HepG2 (cell line): Measurements from ENCODE around the gene CTDNEP1. TPM values are rescaled to one million over a fixed set of nuclear protein-coding genes. Genes with fewer than 3 reads are reported as not detected.

Experiments
- CHD4 ChIP-seq: fragments of 200-600 bp; sonication (generic); IDR thresholded peaks from 2 replicates; pipeline ENCODE4 v1.7.0; 2017; ENCODE audit warnings: mild to moderate bottlenecking, low read length, borderline replicate concordance
- KLF16 ChIP-seq, 2 experiments: sonication (generic) in 1 of 2; formaldehyde crosslinking in 1 of 2; IDR thresholded peaks; 2 replicates each; pipeline versions ENCODE4 v1.6.1 to v1.8.0; 2016 to 2023; ENCODE audit warnings: missing genetic modification reagents in 2 of 2, missing compliant biosample characterization in 1 of 2
- NKX3-1 ChIP-seq: sonication (generic); formaldehyde crosslinking; IDR thresholded peaks from 2 replicates; pipeline ENCODE4 v1.5.0; 2020; ENCODE audit warnings: missing genetic modification reagents
- RAD21 ChIP-seq: fragments of 450-650 bp; formaldehyde crosslinking; IDR thresholded peaks from 2 replicates; pipeline ENCODE4 v1.5.0; 2020; ENCODE audit warnings: mild to moderate bottlenecking
- RORA ChIP-seq: sonication (generic); formaldehyde crosslinking; IDR thresholded peaks from 2 replicates; pipeline ENCODE4 v1.5.0; 2020; ENCODE audit warnings: mild to moderate bottlenecking, missing genetic modification reagents, moderate library complexity
- SMYD3 ChIP-seq: sonication (generic); formaldehyde crosslinking; IDR thresholded peaks from 2 replicates; pipeline ENCODE4 v1.8.1; 2023; ENCODE audit warnings: mild to moderate bottlenecking, missing genetic modification reagents
- SP2 ChIP-seq: sonication (generic); formaldehyde crosslinking; IDR thresholded peaks from 2 replicates; pipeline ENCODE4 v1.5.1; 2020; ENCODE audit warnings: mild to moderate bottlenecking, missing genetic modification reagents
- ZNF354B ChIP-seq: sonication (generic); formaldehyde crosslinking; IDR thresholded peaks from 2 replicates; pipeline ENCODE4 v1.8.0; 2022; ENCODE audit warnings: mild to moderate bottlenecking, missing genetic modification reagents
- polyA plus RNA-seq, 8 experiments: library from polyadenylated mRNA; depleted of rRNA in 3 of 8; stranded (reverse) in 7 of 8; unstranded in 1 of 8; fragments of >200 nt; fragmentation: Illumina TruSeq in 4 of 8; extraction: Trizol in 4 of 8; gene quantifications; 2 replicates each; pipeline versions ENCODE4 v1.2.1 to v1.2.3, GENCODE V29; 2011 to 2016; ENCODE audit warnings: low read depth in 4 of 8, missing spikeins in 1 of 8, mixed read lengths in 1 of 8; ENCODE audit not compliant: insufficient read depth in 1 of 8
- total RNA-seq, 5 experiments: library from RNA; depleted of rRNA; stranded (reverse); fragments of >200 nt; fragmentation: Illumina TruSeq; extraction: Trizol; gene quantifications; 2 replicates each; pipeline ENCODE4 v1.2.3, GENCODE V29; 2016; ENCODE audit warnings: low read depth in 1 of 5
- TF ChIP-seq, protein P1 (sequence below): sonication (generic); formaldehyde crosslinking; IDR thresholded peaks from 2 replicates; pipeline ENCODE4 v1.9.0; 2022; ENCODE audit warnings: low read depth, missing genetic modification reagents
- TF ChIP-seq, protein P2 (sequence below): sonication (generic); formaldehyde crosslinking; IDR thresholded peaks from 2 replicates; pipeline ENCODE4 v1.8.0; 2022; ENCODE audit warnings: mild to moderate bottlenecking, missing genetic modification reagents
- TF ChIP-seq, protein P3 (sequence below): sonication (generic); formaldehyde crosslinking; conservative IDR thresholded peaks from 2 replicates; pipeline ENCODE4 v1.8.1; 2023; ENCODE audit warnings: missing genetic modification reagents
- TF ChIP-seq, protein P4 (sequence below), 2 experiments: sonication (generic) in 1 of 2; formaldehyde crosslinking in 1 of 2; IDR thresholded peaks; 2 replicates each; pipeline versions ENCODE4 v1.5.1 to v1.6.1; 2011 to 2020; ENCODE audit warnings: borderline replicate concordance in 1 of 2, low read depth in 1 of 2, low read length in 1 of 2, mild to moderate bottlenecking in 1 of 2, missing genetic modification reagents in 1 of 2, moderate library complexity in 1 of 2
- TF ChIP-seq, protein P5 (sequence below): sonication (generic); formaldehyde crosslinking; IDR thresholded peaks from 2 replicates; pipeline ENCODE4 v1.4.0; 2020; ENCODE audit warnings: missing genetic modification reagents, mild to moderate bottlenecking, borderline replicate concordance
- TF ChIP-seq, protein P6 (sequence below): sonication (generic); formaldehyde crosslinking; IDR thresholded peaks from 2 replicates; pipeline ENCODE4 v1.9.0; 2022; ENCODE audit warnings: missing genetic modification reagents, mild to moderate bottlenecking, borderline replicate concordance

CTDNEP1 gene
- total and polyA plus RNA-seq, 2 of the 13 experiments (the other 11 are each of a cell fraction or from before 2014, with no cell fraction given) = 19.8 to 118 TPM

DNA sequence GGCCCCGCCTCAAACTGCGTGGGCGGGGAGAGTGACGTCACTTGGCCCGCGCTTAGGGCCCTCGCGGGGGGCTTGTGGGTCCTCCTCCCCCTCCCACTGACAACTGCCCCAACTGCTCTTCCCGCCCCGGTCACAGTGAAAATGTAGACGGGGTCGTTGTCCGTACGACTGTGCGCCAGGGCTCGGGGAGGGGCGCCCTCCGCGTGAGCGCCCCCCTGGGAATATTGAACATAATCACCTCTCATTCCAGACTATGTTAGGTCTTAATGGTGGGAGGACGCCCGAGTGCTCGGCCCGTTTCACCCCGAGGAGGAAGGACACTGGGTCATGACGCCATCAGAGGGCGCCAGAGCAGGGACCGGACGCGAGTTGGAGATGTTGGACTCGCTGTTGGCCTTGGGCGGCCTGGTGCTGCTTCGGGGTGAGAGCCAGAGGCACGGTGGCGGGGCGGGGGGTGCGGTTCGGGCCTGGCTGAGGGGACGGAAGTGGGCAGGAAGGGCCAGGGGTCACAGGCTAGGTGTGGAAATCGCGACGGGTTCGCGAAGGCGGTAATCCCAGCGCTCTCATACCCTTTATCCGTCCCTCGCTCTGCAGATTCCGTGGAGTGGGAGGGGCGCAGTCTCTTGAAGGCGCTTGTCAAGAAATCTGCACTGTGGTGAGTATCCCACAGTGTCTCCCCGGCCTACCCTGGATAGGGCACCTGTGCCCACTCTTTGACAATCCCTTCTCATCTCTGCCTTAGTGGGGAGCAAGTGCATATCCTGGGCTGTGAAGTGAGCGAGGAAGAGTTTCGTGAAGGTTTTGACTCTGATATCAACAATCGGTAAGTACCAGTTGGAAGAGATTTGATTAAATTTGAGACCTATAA, 876 bp upstream of the CTDNEP1 start, which contains the start of gene ELP5 (continued):
- TF ChIP-seq, protein P1, sequence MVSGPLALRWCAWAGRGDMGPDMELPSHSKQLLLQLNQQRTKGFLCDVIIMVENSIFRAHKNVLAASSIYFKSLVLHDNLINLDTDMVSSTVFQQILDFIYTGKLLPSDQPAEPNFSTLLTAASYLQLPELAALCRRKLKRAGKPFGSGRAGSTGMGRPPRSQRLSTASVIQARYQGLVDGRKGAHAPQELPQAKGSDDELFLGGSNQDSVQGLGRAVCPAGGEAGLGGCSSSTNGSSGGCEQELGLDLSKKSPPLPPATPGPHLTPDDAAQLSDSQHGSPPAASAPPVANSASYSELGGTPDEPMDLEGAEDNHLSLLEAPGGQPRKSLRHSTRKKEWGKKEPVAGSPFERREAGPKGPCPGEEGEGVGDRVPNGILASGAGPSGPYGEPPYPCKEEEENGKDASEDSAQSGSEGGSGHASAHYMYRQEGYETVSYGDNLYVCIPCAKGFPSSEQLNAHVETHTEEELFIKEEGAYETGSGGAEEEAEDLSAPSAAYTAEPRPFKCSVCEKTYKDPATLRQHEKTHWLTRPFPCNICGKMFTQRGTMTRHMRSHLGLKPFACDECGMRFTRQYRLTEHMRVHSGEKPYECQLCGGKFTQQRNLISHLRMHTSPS (CRISPR knock-in tag) = peak; percentile 41; the same call in 1 of the 2 replicates
- TF ChIP-seq CHD4 (peak; percentile 17; the same call in 1 of the 2 replicates), SP2 (peak; percentile 48; the same call in 1 of the 2 replicates), SMYD3 (CRISPR knock-in tag) (no peak), ZNF354B (no peak), KLF16 (CRISPR knock-in tag; IDR thresholded peaks at IDR 0.05) (peak in 1 of 2 experiments; percentile 76; a peak in 2 of 4 replicates), NKX3-1 (CRISPR knock-in tag) (peak; percentile 16; the same call in 1 of the 2 replicates), RORA (CRISPR knock-in tag) (no peak), RAD21 (peak; percentile 59)
- TF ChIP-seq, protein P2, sequence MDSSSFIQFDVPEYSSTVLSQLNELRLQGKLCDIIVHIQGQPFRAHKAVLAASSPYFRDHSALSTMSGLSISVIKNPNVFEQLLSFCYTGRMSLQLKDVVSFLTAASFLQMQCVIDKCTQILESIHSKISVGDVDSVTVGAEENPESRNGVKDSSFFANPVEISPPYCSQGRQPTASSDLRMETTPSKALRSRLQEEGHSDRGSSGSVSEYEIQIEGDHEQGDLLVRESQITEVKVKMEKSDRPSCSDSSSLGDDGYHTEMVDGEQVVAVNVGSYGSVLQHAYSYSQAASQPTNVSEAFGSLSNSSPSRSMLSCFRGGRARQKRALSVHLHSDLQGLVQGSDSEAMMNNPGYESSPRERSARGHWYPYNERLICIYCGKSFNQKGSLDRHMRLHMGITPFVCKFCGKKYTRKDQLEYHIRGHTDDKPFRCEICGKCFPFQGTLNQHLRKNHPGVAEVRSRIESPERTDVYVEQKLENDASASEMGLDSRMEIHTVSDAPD (CRISPR knock-in tag) = 0 out of 2 replicates have a peak, but pooled peaks have one; percentile 18
- TF ChIP-seq, protein P3, sequence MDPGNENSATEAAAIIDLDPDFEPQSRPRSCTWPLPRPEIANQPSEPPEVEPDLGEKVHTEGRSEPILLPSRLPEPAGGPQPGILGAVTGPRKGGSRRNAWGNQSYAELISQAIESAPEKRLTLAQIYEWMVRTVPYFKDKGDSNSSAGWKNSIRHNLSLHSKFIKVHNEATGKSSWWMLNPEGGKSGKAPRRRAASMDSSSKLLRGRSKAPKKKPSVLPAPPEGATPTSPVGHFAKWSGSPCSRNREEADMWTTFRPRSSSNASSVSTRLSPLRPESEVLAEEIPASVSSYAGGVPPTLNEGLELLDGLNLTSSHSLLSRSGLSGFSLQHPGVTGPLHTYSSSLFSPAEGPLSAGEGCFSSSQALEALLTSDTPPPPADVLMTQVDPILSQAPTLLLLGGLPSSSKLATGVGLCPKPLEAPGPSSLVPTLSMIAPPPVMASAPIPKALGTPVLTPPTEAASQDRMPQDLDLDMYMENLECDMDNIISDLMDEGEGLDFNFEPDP = no peak
- TF ChIP-seq, protein P4, sequence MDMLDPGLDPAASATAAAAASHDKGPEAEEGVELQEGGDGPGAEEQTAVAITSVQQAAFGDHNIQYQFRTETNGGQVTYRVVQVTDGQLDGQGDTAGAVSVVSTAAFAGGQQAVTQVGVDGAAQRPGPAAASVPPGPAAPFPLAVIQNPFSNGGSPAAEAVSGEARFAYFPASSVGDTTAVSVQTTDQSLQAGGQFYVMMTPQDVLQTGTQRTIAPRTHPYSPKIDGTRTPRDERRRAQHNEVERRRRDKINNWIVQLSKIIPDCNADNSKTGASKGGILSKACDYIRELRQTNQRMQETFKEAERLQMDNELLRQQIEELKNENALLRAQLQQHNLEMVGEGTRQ (IDR thresholded peaks at IDR 0.05; ENCODE audit: low read depth, low read length) = no peak
- TF ChIP-seq, protein P4 (CRISPR knock-in tag; IDR thresholded peaks at IDR 0.05; ENCODE audit: borderline replicate concordance) = no peak; the same call in 1 of the 2 replicates
- TF ChIP-seq, protein P5, sequence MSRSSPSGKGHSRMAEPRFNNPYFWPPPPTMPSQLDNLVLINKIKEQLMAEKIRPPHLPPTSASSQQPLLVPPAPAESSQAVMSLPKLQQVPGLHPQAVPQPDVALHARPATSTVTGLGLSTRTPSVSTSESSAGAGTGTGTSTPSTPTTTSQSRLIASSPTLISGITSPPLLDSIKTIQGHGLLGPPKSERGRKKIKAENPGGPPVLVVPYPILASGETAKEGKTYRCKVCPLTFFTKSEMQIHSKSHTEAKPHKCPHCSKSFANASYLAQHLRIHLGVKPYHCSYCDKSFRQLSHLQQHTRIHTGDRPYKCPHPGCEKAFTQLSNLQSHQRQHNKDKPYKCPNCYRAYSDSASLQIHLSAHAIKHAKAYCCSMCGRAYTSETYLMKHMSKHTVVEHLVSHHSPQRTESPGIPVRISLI = no peak
- TF ChIP-seq, protein P6, sequence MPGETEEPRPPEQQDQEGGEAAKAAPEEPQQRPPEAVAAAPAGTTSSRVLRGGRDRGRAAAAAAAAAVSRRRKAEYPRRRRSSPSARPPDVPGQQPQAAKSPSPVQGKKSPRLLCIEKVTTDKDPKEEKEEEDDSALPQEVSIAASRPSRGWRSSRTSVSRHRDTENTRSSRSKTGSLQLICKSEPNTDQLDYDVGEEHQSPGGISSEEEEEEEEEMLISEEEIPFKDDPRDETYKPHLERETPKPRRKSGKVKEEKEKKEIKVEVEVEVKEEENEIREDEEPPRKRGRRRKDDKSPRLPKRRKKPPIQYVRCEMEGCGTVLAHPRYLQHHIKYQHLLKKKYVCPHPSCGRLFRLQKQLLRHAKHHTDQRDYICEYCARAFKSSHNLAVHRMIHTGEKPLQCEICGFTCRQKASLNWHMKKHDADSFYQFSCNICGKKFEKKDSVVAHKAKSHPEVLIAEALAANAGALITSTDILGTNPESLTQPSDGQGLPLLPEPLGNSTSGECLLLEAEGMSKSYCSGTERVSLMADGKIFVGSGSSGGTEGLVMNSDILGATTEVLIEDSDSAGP (CRISPR knock-in tag) = peak; percentile 97; the same call in 1 of the 2 replicates
